GM06990 (cell line): ENCODE results near the gene MTCL1.

Experiments
- DNase-seq: peaks from one replicate; pipeline ENCODE4 v3.0.0-alpha.2; 2011; ENCODE audit not compliant: insufficient read length; ENCODE audit errors: extremely low read depth
- H3K27me3 ChIP-seq: replicated peaks from 2 replicates; pipeline ENCODE4 v1.6.0; 2011; ENCODE audit warnings: low read length; ENCODE audit not compliant: control insufficient read depth, insufficient read depth
- H3K36me3 ChIP-seq: 2 replicates; pipeline ENCODE4 v1.5.1; 2011; ENCODE audit warnings: low read length; ENCODE audit not compliant: control insufficient read depth, insufficient read depth
- H3K4me3 ChIP-seq: replicated peaks from 2 replicates; pipeline ENCODE4 v1.5.1; 2011; ENCODE audit warnings: low read depth, mild to moderate bottlenecking, control low read depth, low read length
- CTCF ChIP-seq: IDR thresholded peaks from 2 replicates; pipeline ENCODE4 v1.5.1; 2011; ENCODE audit warnings: low read length, control low read depth, mild to moderate bottlenecking, inconsistent platforms; ENCODE audit not compliant: insufficient read depth, poor library complexity, severe bottlenecking

Gene MTCL1

GRCh38 chr18:8720141-8720540 is 14.8 kb downstream of the MTCL1 start:
- no peak for DNase-seq

GRCh38 chr18:8721094-8721669 is 15.8 kb downstream of the MTCL1 start:
- Histone ChIP-seq H3K4me3 (no peak overlapping the region), H3K27me3 (no peaks in the 10 kb centered on the region; the same call in 1 of the 2 replicates), H3K36me3 (no peaks in the 10 kb centered on the region)
- no peak for TF ChIP-seq CTCF
- no peak for DNase-seq

More at GRCh38 chr18:8720141-8720540, 14.8 kb downstream of the MTCL1 start:
- Histone ChIP-seq H3K4me3 (no peak overlapping the region), H3K27me3 (no peaks in the 10 kb centered on the region; the same call in 1 of the 2 replicates), H3K36me3 (no peaks in the 10 kb centered on the region)
- TF ChIP-seq CTCF = no peak

- TF ChIP-seq CTCF = no peak
- no peak for DNase-seq
- Histone ChIP-seq H3K4me3 (no peak overlapping the region), H3K27me3 (no peaks in the 10 kb centered on the region), H3K36me3 (no peaks in the 10 kb centered on the region)
Observed at GRCh38 chr18:8721716-8722115, 16.4 kb downstream of the MTCL1 start.

GRCh38 chr18:8722946-8723820 is 17.8 kb downstream of the MTCL1 start:
- Histone ChIP-seq H3K4me3 (no peak overlapping the region), H3K27me3 (no peaks in the 10 kb centered on the region), H3K36me3 (no peaks in the 10 kb centered on the region)
- DNase-seq = no peak
- no peak for TF ChIP-seq CTCF

GRCh38 chr18:8724452-8724851 is 19.1 kb downstream of the MTCL1 start:
- no peaks in the 10 kb centered on the region for H3K36me3 ChIP-seq
- no peak for DNase-seq

More at GRCh38 chr18:8724452-8724851, 19.1 kb downstream of the MTCL1 start:
- no peak overlapping the region for H3K4me3 ChIP-seq
- no peak for TF ChIP-seq CTCF
- no peaks in the 10 kb centered on the region for H3K27me3 ChIP-seq
